Gastroesophageal sphincter (tissue), 3 donors: Measurements from ENCODE around the gene USP47.

Source experiments
- EP300 ChIP-seq: sonication (generic); formaldehyde crosslinking; IDR thresholded peaks from one replicate; pipeline ENCODE4 v1.6.1; 2017; ENCODE audit warnings: antibody characterized with exemption, mild to moderate bottlenecking
- POLR2A ChIP-seq, 2 donors: fragments of 450-650 bp; IDR thresholded peaks; one replicate each; pipeline ENCODE4 v1.6.1; 2017; ENCODE audit warnings: antibody characterized with exemption in 2 of 2, mild to moderate bottlenecking in 2 of 2, moderate library complexity in 1 of 2
- POLR2AphosphoS5 ChIP-seq: sonication (generic); formaldehyde crosslinking; IDR thresholded peaks from one replicate; pipeline ENCODE4 v1.6.1; 2017; ENCODE audit warnings: antibody characterized with exemption
- TF ChIP-seq, protein P1 (sequence below), 4 experiments: fragments of 200-600 bp in 2 of 4; fragments of 450-650 bp in 2 of 4; sonication (generic) in 1 of 4; IDR thresholded peaks; one replicate each; pipeline ENCODE4 v1.5.1; 2017 to 2019; ENCODE audit warnings: antibody characterized with exemption in 4 of 4, mild to moderate bottlenecking in 2 of 4, moderate library complexity in 2 of 4

DNA sequence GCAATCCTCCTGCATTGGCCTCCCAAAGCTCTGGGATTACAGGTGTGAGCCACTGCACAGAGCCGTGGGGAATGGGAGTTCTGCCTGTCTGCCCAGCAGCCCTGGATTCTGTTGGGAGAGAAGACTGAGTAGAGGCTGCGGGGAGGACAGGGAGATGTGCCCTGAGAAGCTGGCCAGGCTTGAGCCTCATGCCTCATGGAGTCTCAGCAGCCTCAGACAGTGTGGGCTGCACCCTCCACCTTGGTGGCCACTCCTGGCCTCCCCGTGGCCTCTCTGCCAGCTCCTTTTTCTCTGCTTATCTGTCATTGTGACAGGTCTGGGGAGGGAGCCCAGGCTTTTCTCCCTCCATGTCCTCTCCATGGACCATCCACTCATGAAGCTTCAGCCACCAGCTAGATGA lies 123.4 kb downstream of the USP47 start:
- TF ChIP-seq, protein P1, sequence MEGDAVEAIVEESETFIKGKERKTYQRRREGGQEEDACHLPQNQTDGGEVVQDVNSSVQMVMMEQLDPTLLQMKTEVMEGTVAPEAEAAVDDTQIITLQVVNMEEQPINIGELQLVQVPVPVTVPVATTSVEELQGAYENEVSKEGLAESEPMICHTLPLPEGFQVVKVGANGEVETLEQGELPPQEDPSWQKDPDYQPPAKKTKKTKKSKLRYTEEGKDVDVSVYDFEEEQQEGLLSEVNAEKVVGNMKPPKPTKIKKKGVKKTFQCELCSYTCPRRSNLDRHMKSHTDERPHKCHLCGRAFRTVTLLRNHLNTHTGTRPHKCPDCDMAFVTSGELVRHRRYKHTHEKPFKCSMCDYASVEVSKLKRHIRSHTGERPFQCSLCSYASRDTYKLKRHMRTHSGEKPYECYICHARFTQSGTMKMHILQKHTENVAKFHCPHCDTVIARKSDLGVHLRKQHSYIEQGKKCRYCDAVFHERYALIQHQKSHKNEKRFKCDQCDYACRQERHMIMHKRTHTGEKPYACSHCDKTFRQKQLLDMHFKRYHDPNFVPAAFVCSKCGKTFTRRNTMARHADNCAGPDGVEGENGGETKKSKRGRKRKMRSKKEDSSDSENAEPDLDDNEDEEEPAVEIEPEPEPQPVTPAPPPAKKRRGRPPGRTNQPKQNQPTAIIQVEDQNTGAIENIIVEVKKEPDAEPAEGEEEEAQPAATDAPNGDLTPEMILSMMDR (IDR thresholded peaks at IDR 0.05) = no peak
- TF ChIP-seq POLR2AphosphoS5 (no peak), POLR2A (IDR thresholded peaks at IDR 0.05) (no peak), EP300 (no peak)
